HCT116 (cell line): ENCODE data around the gene ITFG1. TPM values are rescaled to one million over a fixed set of nuclear protein-coding genes. Genes with fewer than 3 reads are reported as not detected.

Experiments used
- ATAC-seq: fragments of 200-7000 bp; cut with Tn5 transposase; 2 replicates; pipeline ENCODE4 v1.9.1; 2020; ENCODE audit warnings: mild to moderate bottlenecking, moderate library complexity
- BruUV-seq: library from RNA; stranded (reverse); fragments of 400-500 nt; replicated peaks from 2 replicates; lab custom pipeline; 2021; lab: Mats Ljungman, UMichigan
- CTCF ChIA-PET: fragments of 300-600 bp; sonication (Branson Sonifier 250); formaldehyde crosslinking; loops from one replicate; lab custom pipeline; 2021; ENCODE audit warnings: antibody characterized with exemption; lab: Charles Lee
- POLR2A ChIA-PET: fragments of 300-600, 350-600 bp; sonication (Branson Sonifier 250); formaldehyde crosslinking; loops from one replicate; lab custom pipeline; 2021; ENCODE audit warnings: antibody characterized with exemption; lab: Charles Lee
- RAD21 ChIA-PET, 2 experiments: fragments of 300-600 bp; sonication (Branson Sonifier 250); formaldehyde crosslinking; loops; one replicate each; lab custom pipeline; 2023; ENCODE audit warnings: low total read pairs in 2 of 2; ENCODE audit not compliant: uncharacterized antibody in 2 of 2, unreplicated experiment in 2 of 2, low non-redundant PET in 1 of 2; lab: Charles Lee
- DNase-seq: peaks from one replicate; pipeline ENCODE4 v3.0.0-alpha.2; 2010; ENCODE audit warnings: low read depth, low spot score
- H2AFZ ChIP-seq: fragments of 200-600 bp; shearing (Covaris generic), sonication (generic); 2 replicates; pipeline ENCODE4 v1.6.1; 2017; ENCODE audit warnings: low read depth, mixed run types, mixed read lengths, antibody characterized with exemption, low read length; ENCODE audit not compliant: poor library complexity, severe bottlenecking
- H3K27ac ChIP-seq: 2 replicates; pipeline ENCODE4 v1.5.1; 2012; ENCODE audit warnings: low read depth, low read length
- H3K27me3 ChIP-seq: fragments of 200-600 bp; sonication (generic); 2 replicates; pipeline ENCODE4 v1.6.1; 2016; ENCODE audit warnings: mixed run types, low read length, mixed read lengths; ENCODE audit not compliant: insufficient read depth
- H3K36me3 ChIP-seq, 2 experiments: fragments of 200-500 bp in 1 of 2; fragments of 200-600 bp in 1 of 2; sonication (Bioruptor generic) in 1 of 2; sonication (generic) in 1 of 2; 2 replicates each; pipeline versions ENCODE4 v1.5.1 to v1.6.1; 2014 to 2016; ENCODE audit warnings: low read length in 2 of 2, inconsistent platforms in 1 of 2, mixed read lengths in 1 of 2, mixed run types in 1 of 2; ENCODE audit not compliant: insufficient read depth in 2 of 2, control insufficient read depth in 1 of 2
- H3K4me1 ChIP-seq, 2 experiments: fragments of 200-600 bp in 1 of 2; sonication (generic) in 1 of 2; 2 replicates each; pipeline versions ENCODE4 v1.5.1 to v1.6.1; 2012 to 2017; ENCODE audit warnings: low read length in 2 of 2, inconsistent platforms in 1 of 2, mild to moderate bottlenecking in 1 of 2, mixed read lengths in 1 of 2, mixed run types in 1 of 2, moderate library complexity in 1 of 2; ENCODE audit not compliant: insufficient read depth in 2 of 2, control insufficient read depth in 1 of 2
- H3K4me2 ChIP-seq: fragments of 200-600 bp; sonication (generic); 2 replicates; pipeline ENCODE4 v1.6.1; 2017; ENCODE audit warnings: mixed run types, low read length, mixed read lengths
- H3K4me3 ChIP-seq, 2 experiments: fragments of 200-600 bp in 1 of 2; sonication (generic) in 1 of 2; replicated peaks in 1 of 2; 2 replicates each; pipeline ENCODE4 v1.5.1; 2011 to 2016; ENCODE audit warnings: low read length in 2 of 2, control low read depth in 1 of 2, low read depth in 1 of 2, mild to moderate bottlenecking in 1 of 2, mixed read lengths in 1 of 2, mixed run types in 1 of 2
- H3K79me2 ChIP-seq: fragments of 200-600 bp; sonication (generic); 2 replicates; pipeline ENCODE4 v1.6.1; 2017; ENCODE audit warnings: mild to moderate bottlenecking, mixed run types, low read length, moderate library complexity, mixed read lengths; ENCODE audit not compliant: insufficient read depth
- H3K9ac ChIP-seq: fragments of 200-600 bp; sonication (generic); 2 replicates; pipeline ENCODE4 v1.6.1; 2016; ENCODE audit warnings: low read length, mixed read lengths
- H3K9me2 ChIP-seq: fragments of 200-600 bp; sonication (generic), shearing (Covaris generic); 2 replicates; pipeline ENCODE4 v1.6.1; 2017; ENCODE audit warnings: mixed run types, mild to moderate bottlenecking, moderate library complexity; ENCODE audit not compliant: insufficient read depth
- H3K9me3 ChIP-seq, 2 experiments: fragments of 200-500 bp in 1 of 2; fragments of 200-600 bp in 1 of 2; sonication (Bioruptor generic) in 1 of 2; sonication (generic) in 1 of 2; 2 replicates each; pipeline ENCODE4 v1.6.1; 2014 to 2017; ENCODE audit warnings: low read length in 2 of 2, mixed read lengths in 2 of 2, inconsistent platforms in 1 of 2, low read depth in 1 of 2, mild to moderate bottlenecking in 1 of 2, mixed run types in 1 of 2, moderate library complexity in 1 of 2; ENCODE audit not compliant: control insufficient read depth in 1 of 2, insufficient read depth in 1 of 2
- H4K20me1 ChIP-seq: fragments of 200-600 bp; sonication (generic), shearing (Covaris generic); 2 replicates; pipeline ENCODE4 v1.6.1; 2017; ENCODE audit warnings: mixed run types, mild to moderate bottlenecking, moderate library complexity; ENCODE audit not compliant: insufficient read depth
- CEBPB ChIP-seq: IDR thresholded peaks from 2 replicates; pipeline ENCODE4 v1.6.1; 2012; ENCODE audit warnings: low read depth
- ELF1 ChIP-seq: IDR thresholded peaks from 2 replicates; pipeline ENCODE4 v1.6.1; 2012; ENCODE audit warnings: low read depth, borderline replicate concordance
- FOSL1 ChIP-seq: IDR thresholded peaks from 2 replicates; pipeline ENCODE4 v1.6.1; 2012; ENCODE audit warnings: low read depth
- JUND ChIP-seq: IDR thresholded peaks from 2 replicates; pipeline ENCODE4 v1.6.1; 2012
- SIN3A ChIP-seq: IDR thresholded peaks from 2 replicates; pipeline ENCODE4 v1.6.1; 2012; ENCODE audit warnings: low read depth
- SP1 ChIP-seq: IDR thresholded peaks from 2 replicates; pipeline ENCODE4 v1.6.1; 2012; ENCODE audit warnings: low read depth
- SRF ChIP-seq: IDR thresholded peaks from 2 replicates; pipeline ENCODE4 v1.6.1; 2012; ENCODE audit warnings: low read depth
- TCF7L2 ChIP-seq: IDR thresholded peaks from 2 replicates; pipeline ENCODE4 v1.7.0; 2011; ENCODE audit warnings: borderline replicate concordance, inconsistent platforms; ENCODE audit not compliant: insufficient read depth, insufficient read length; ENCODE audit errors: extremely low read depth
- ZBTB33 ChIP-seq: IDR thresholded peaks from 2 replicates; pipeline ENCODE4 v1.6.1; 2011; ENCODE audit warnings: mild to moderate bottlenecking, low read length, moderate library complexity; ENCODE audit not compliant: insufficient replicate concordance; ENCODE audit errors: extremely low read depth
- ZFX ChIP-seq: fragments of 450-650 bp; IDR thresholded peaks from 2 replicates; pipeline ENCODE4 v1.6.1; 2017
- ZNF274 ChIP-seq: fragments of 200-500 bp; sonication (Bioruptor generic); IDR thresholded peaks from 2 replicates; pipeline ENCODE4 v1.6.1; 2014; ENCODE audit warnings: mild to moderate bottlenecking, low read depth, low read length, inconsistent platforms
- intact Hi-C: fragments of 100-400 bp; cut with micrococcal nuclease; formaldehyde crosslinking; loops from 2 replicates; pipeline ENCODE4 v1.10.0; 2022
- total RNA-seq: library from RNA; stranded (reverse); gene quantifications from one replicate; pipeline ENCODE4 v1.2.1, GENCODE V29; 2021; ENCODE audit not compliant: unreplicated experiment

ITFG1 gene
- total RNA-seq, 1 experiment from 2014 or later: 24.9 TPM

DNA sequence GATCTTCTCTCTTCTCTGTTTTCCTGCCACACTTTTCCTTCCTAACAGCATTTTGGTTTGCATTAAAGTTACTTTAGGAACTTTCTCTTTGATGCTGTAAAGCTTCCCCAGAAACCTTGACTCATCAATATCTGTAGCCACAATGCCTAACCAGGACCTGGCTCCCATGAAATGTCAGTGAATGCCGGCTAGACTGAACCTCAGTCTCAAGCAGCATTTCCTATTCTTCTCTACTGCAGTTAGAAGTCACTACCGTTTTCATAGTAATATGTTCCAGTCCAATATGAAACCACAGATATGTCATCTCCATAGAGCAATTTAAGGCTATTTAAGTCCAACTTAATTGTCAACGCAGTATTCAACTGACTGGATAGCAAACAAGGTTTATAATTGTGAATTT, 28.9 kb downstream of the ITFG1 start:
- H3K9me3 ChIP-seq: no peaks in the 10 kb centered on the region
- no peaks in the 10 kb centered on the region for H3K36me3 ChIP-seq
- no peaks in the 10 kb centered on the region for H3K9me2 ChIP-seq
- no peaks in the 10 kb centered on the region for H3K27me3 ChIP-seq
- RAD21 ChIA-PET: no interaction called here
- no peak overlapping the region for H3K9ac ChIP-seq
- POLR2A ChIA-PET: no interaction called here
- TF ChIP-seq TCF7L2 (no peak), SP1 (no peak), CEBPB (no peak), SIN3A (no peak), JUND (no peak), FOSL1 (no peak)
- H3K4me1 ChIP-seq: no peaks in the 10 kb centered on the region
- CTCF ChIA-PET: no interaction called here
- no peak overlapping the region for H2AFZ ChIP-seq
- no TSS peak for BruUV-seq
- no peak for ATAC-seq
- intact Hi-C loops: no loop called here
- DNase-seq: no peak
- H4K20me1 ChIP-seq: no peaks in the 10 kb centered on the region; the same call in 1 of the 2 replicates
- no peak overlapping the region for H3K4me2 ChIP-seq
- H3K27ac ChIP-seq: no peak overlapping the region
- H3K4me3 ChIP-seq: no peak overlapping the region
- no peaks in the 10 kb centered on the region for H3K79me2 ChIP-seq

GRCh38 chr16:47426806-47427205, 34.1 kb downstream of the ITFG1 start:
- Histone ChIP-seq H3K4me3 (no peak overlapping the region), H3K79me2 (no peaks in the 10 kb centered on the region), H3K27me3 (no peaks in the 10 kb centered on the region), H3K4me1 (no peaks in the 10 kb centered on the region), H3K9me2 (no peaks in the 10 kb centered on the region), H4K20me1 (no peaks in the 10 kb centered on the region), H3K9me3 (no peaks in the 10 kb centered on the region), H2AFZ (no peak overlapping the region), H3K27ac (no peak overlapping the region), H3K9ac (no peak overlapping the region), H3K4me2 (no peak overlapping the region), H3K36me3 (no peaks in the 10 kb centered on the region)
- ChIA-PET CTCF (no interaction called here), POLR2A (no interaction called here), RAD21 (no interaction called here)
- intact Hi-C loops: no loop called here
- BruUV-seq: no TSS peak
- ATAC-seq (no peak), DNase-seq (no peak)
- no peak for TF ChIP-seq ZFX
- no peak for TF ChIP-seq ZNF274
- no peak for TF ChIP-seq ELF1
- TF ChIP-seq ZBTB33: no peak
- TF ChIP-seq SRF: no peak
